HCT116 (cell line): Measurements from ENCODE around the gene PRMT3. TPM values are rescaled to one million over a fixed set of nuclear protein-coding genes. Genes with fewer than 3 reads are reported as not detected.

ENCODE experiments used
- ATAC-seq: fragments of 200-7000 bp; cut with Tn5 transposase; 2 replicates; pipeline ENCODE4 v1.9.1; 2020; ENCODE audit warnings: mild to moderate bottlenecking, moderate library complexity
- BruUV-seq: library from RNA; stranded (reverse); fragments of 400-500 nt; replicated peaks from 2 replicates; lab custom pipeline; 2021; lab: Mats Ljungman, UMichigan
- CTCF ChIA-PET: fragments of 300-600 bp; sonication (Branson Sonifier 250); formaldehyde crosslinking; loops from one replicate; lab custom pipeline; 2021; ENCODE audit warnings: antibody characterized with exemption; lab: Charles Lee
- POLR2A ChIA-PET: fragments of 300-600, 350-600 bp; sonication (Branson Sonifier 250); formaldehyde crosslinking; loops from one replicate; lab custom pipeline; 2021; ENCODE audit warnings: antibody characterized with exemption; lab: Charles Lee
- RAD21 ChIA-PET, 2 experiments: fragments of 300-600 bp; sonication (Branson Sonifier 250); formaldehyde crosslinking; loops; one replicate each; lab custom pipeline; 2023; ENCODE audit warnings: low total read pairs in 2 of 2; ENCODE audit not compliant: uncharacterized antibody in 2 of 2, unreplicated experiment in 2 of 2, low non-redundant PET in 1 of 2; lab: Charles Lee
- DNase-seq: peaks from one replicate; pipeline ENCODE4 v3.0.0-alpha.2; 2010; ENCODE audit warnings: low read depth, low spot score
- H2AFZ ChIP-seq: fragments of 200-600 bp; shearing (Covaris generic), sonication (generic); 2 replicates; pipeline ENCODE4 v1.6.1; 2017; ENCODE audit warnings: low read depth, mixed run types, mixed read lengths, antibody characterized with exemption, low read length; ENCODE audit not compliant: poor library complexity, severe bottlenecking
- H3K27ac ChIP-seq: 2 replicates; pipeline ENCODE4 v1.5.1; 2012; ENCODE audit warnings: low read depth, low read length
- H3K27me3 ChIP-seq: fragments of 200-600 bp; sonication (generic); 2 replicates; pipeline ENCODE4 v1.6.1; 2016; ENCODE audit warnings: mixed run types, low read length, mixed read lengths; ENCODE audit not compliant: insufficient read depth
- H3K36me3 ChIP-seq, 2 experiments: fragments of 200-500 bp in 1 of 2; fragments of 200-600 bp in 1 of 2; sonication (Bioruptor generic) in 1 of 2; sonication (generic) in 1 of 2; 2 replicates each; pipeline versions ENCODE4 v1.5.1 to v1.6.1; 2014 to 2016; ENCODE audit warnings: low read length in 2 of 2, inconsistent platforms in 1 of 2, mixed read lengths in 1 of 2, mixed run types in 1 of 2; ENCODE audit not compliant: insufficient read depth in 2 of 2, control insufficient read depth in 1 of 2
- H3K4me1 ChIP-seq, 2 experiments: fragments of 200-600 bp in 1 of 2; sonication (generic) in 1 of 2; 2 replicates each; pipeline versions ENCODE4 v1.5.1 to v1.6.1; 2012 to 2017; ENCODE audit warnings: low read length in 2 of 2, inconsistent platforms in 1 of 2, mild to moderate bottlenecking in 1 of 2, mixed read lengths in 1 of 2, mixed run types in 1 of 2, moderate library complexity in 1 of 2; ENCODE audit not compliant: insufficient read depth in 2 of 2, control insufficient read depth in 1 of 2
- H3K4me2 ChIP-seq: fragments of 200-600 bp; sonication (generic); 2 replicates; pipeline ENCODE4 v1.6.1; 2017; ENCODE audit warnings: mixed run types, low read length, mixed read lengths
- H3K4me3 ChIP-seq, 2 experiments: fragments of 200-600 bp in 1 of 2; sonication (generic) in 1 of 2; replicated peaks in 1 of 2; 2 replicates each; pipeline ENCODE4 v1.5.1; 2011 to 2016; ENCODE audit warnings: low read length in 2 of 2, control low read depth in 1 of 2, low read depth in 1 of 2, mild to moderate bottlenecking in 1 of 2, mixed read lengths in 1 of 2, mixed run types in 1 of 2
- H3K79me2 ChIP-seq: fragments of 200-600 bp; sonication (generic); 2 replicates; pipeline ENCODE4 v1.6.1; 2017; ENCODE audit warnings: mild to moderate bottlenecking, mixed run types, low read length, moderate library complexity, mixed read lengths; ENCODE audit not compliant: insufficient read depth
- H3K9ac ChIP-seq: fragments of 200-600 bp; sonication (generic); 2 replicates; pipeline ENCODE4 v1.6.1; 2016; ENCODE audit warnings: low read length, mixed read lengths
- H3K9me2 ChIP-seq: fragments of 200-600 bp; sonication (generic), shearing (Covaris generic); 2 replicates; pipeline ENCODE4 v1.6.1; 2017; ENCODE audit warnings: mixed run types, mild to moderate bottlenecking, moderate library complexity; ENCODE audit not compliant: insufficient read depth
- H3K9me3 ChIP-seq, 2 experiments: fragments of 200-500 bp in 1 of 2; fragments of 200-600 bp in 1 of 2; sonication (Bioruptor generic) in 1 of 2; sonication (generic) in 1 of 2; 2 replicates each; pipeline ENCODE4 v1.6.1; 2014 to 2017; ENCODE audit warnings: low read length in 2 of 2, mixed read lengths in 2 of 2, inconsistent platforms in 1 of 2, low read depth in 1 of 2, mild to moderate bottlenecking in 1 of 2, mixed run types in 1 of 2, moderate library complexity in 1 of 2; ENCODE audit not compliant: control insufficient read depth in 1 of 2, insufficient read depth in 1 of 2
- H4K20me1 ChIP-seq: fragments of 200-600 bp; sonication (generic), shearing (Covaris generic); 2 replicates; pipeline ENCODE4 v1.6.1; 2017; ENCODE audit warnings: mixed run types, mild to moderate bottlenecking, moderate library complexity; ENCODE audit not compliant: insufficient read depth
- ATF3 ChIP-seq: IDR thresholded peaks from 2 replicates; pipeline ENCODE4 v1.6.1; 2012
- CBX3 ChIP-seq: IDR thresholded peaks from 2 replicates; pipeline ENCODE4 v1.6.1; 2012; ENCODE audit warnings: low read depth
- CEBPB ChIP-seq: IDR thresholded peaks from 2 replicates; pipeline ENCODE4 v1.6.1; 2012; ENCODE audit warnings: low read depth
- EGR1 ChIP-seq: IDR thresholded peaks from 2 replicates; pipeline ENCODE4 v1.6.1; 2012; ENCODE audit warnings: low read depth
- EZH2 ChIP-seq: fragments of 200-600 bp; sonication (generic); IDR thresholded peaks from 2 replicates; pipeline ENCODE4 v1.6.1; 2017; ENCODE audit warnings: antibody characterized with exemption, mixed run types
- EZH2phosphoT487 ChIP-seq: fragments of 200-600 bp; IDR thresholded peaks from 2 replicates; pipeline ENCODE4 v1.6.1; 2018; ENCODE audit warnings: antibody characterized with exemption, borderline replicate concordance
- POLR2A ChIP-seq: IDR thresholded peaks from 2 replicates; pipeline ENCODE4 v1.7.0; 2011; ENCODE audit warnings: borderline replicate concordance; ENCODE audit not compliant: insufficient read depth, insufficient read length; ENCODE audit errors: extremely low read depth
- RAD21 ChIP-seq: IDR thresholded peaks from 2 replicates; pipeline ENCODE4 v1.6.1; 2012; ENCODE audit warnings: low read depth, mild to moderate bottlenecking
- SIN3A ChIP-seq: IDR thresholded peaks from 2 replicates; pipeline ENCODE4 v1.6.1; 2012; ENCODE audit warnings: low read depth
- SP1 ChIP-seq: IDR thresholded peaks from 2 replicates; pipeline ENCODE4 v1.6.1; 2012; ENCODE audit warnings: low read depth
- SRF ChIP-seq: IDR thresholded peaks from 2 replicates; pipeline ENCODE4 v1.6.1; 2012; ENCODE audit warnings: low read depth
- TCF7L2 ChIP-seq: IDR thresholded peaks from 2 replicates; pipeline ENCODE4 v1.7.0; 2011; ENCODE audit warnings: borderline replicate concordance, inconsistent platforms; ENCODE audit not compliant: insufficient read depth, insufficient read length; ENCODE audit errors: extremely low read depth
- YY1 ChIP-seq: IDR thresholded peaks from 2 replicates; pipeline ENCODE4 v1.6.1; 2011; ENCODE audit warnings: low read length, low read depth, moderate library complexity, mild to moderate bottlenecking; ENCODE audit not compliant: insufficient replicate concordance; ENCODE audit errors: extremely low read depth
- ZBTB33 ChIP-seq: IDR thresholded peaks from 2 replicates; pipeline ENCODE4 v1.6.1; 2011; ENCODE audit warnings: mild to moderate bottlenecking, low read length, moderate library complexity; ENCODE audit not compliant: insufficient replicate concordance; ENCODE audit errors: extremely low read depth
- intact Hi-C: fragments of 100-400 bp; cut with micrococcal nuclease; formaldehyde crosslinking; loops from 2 replicates; pipeline ENCODE4 v1.10.0; 2022
- total RNA-seq: library from RNA; stranded (reverse); gene quantifications from one replicate; pipeline ENCODE4 v1.2.1, GENCODE V29; 2021; ENCODE audit not compliant: unreplicated experiment
- TF ChIP-seq, protein P1 (sequence below), 3 experiments: fragments of 200-600 bp in 1 of 3; sonication (generic) in 1 of 3; IDR thresholded peaks in 2 of 3; conservative IDR thresholded peaks in 1 of 3; 2 replicates each; pipeline ENCODE4 v1.5.1; 2012 to 2017; ENCODE audit warnings: low read depth in 2 of 3, low read length in 2 of 3, antibody characterized with exemption in 1 of 3, borderline replicate concordance in 1 of 3, control low read depth in 1 of 3, mild to moderate bottlenecking in 1 of 3, mixed read lengths in 1 of 3, mixed run types in 1 of 3, moderate library complexity in 1 of 3; ENCODE audit not compliant: insufficient read depth in 1 of 3
- TF ChIP-seq, protein P2 (sequence below): IDR thresholded peaks from 2 replicates; pipeline ENCODE4 v1.6.1; 2012; ENCODE audit warnings: low read depth
- TF ChIP-seq, protein P3 (sequence below): IDR thresholded peaks from 2 replicates; pipeline ENCODE4 v1.6.1; 2012

PRMT3 gene
- total RNA-seq, 1 experiment from 2014 or later, result 24.3 TPM

DNA sequence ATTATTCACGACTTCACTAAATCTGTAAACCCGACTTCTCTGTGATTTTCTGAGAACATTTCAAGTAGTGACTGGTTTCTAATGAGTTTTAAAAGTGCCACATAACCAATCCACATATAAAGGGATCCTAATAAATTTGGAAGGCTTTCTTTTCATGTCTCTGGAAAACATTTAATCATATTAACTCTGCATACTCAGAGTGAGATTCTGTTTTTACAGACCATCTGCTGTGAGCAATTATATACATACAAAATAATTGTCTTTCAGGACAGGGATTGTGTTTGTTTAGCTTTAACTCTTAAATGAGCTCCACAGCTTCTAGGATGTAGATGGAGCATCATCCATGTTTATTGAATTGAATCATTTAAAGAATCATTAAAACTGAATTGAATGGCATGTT, 65.1 kb downstream of the PRMT3 start:
- Histone ChIP-seq H3K9me3 (no peaks in the 10 kb centered on the region), H3K27me3 (no peaks in the 10 kb centered on the region), H4K20me1 (no peaks in the 10 kb centered on the region; the same call in 1 of the 2 replicates), H3K27ac (no peak overlapping the region), H3K9ac (no peak overlapping the region), H3K36me3 (peaks cover 3 to 8% of the 10 kb centered on the region in 2 experiments; a peak in 3 of 4 replicates), H3K4me3 (no peak overlapping the region), H2AFZ (no peak overlapping the region), H3K79me2 (no peaks in the 10 kb centered on the region), H3K4me2 (no peak overlapping the region), H3K9me2 (no peaks in the 10 kb centered on the region), H3K4me1 (no peaks in the 10 kb centered on the region)
- no peak for TF ChIP-seq POLR2A
- no peak for TF ChIP-seq EZH2phosphoT487
- no peak for TF ChIP-seq EZH2
- no peak for TF ChIP-seq ZBTB33
- TF ChIP-seq, protein P1, sequence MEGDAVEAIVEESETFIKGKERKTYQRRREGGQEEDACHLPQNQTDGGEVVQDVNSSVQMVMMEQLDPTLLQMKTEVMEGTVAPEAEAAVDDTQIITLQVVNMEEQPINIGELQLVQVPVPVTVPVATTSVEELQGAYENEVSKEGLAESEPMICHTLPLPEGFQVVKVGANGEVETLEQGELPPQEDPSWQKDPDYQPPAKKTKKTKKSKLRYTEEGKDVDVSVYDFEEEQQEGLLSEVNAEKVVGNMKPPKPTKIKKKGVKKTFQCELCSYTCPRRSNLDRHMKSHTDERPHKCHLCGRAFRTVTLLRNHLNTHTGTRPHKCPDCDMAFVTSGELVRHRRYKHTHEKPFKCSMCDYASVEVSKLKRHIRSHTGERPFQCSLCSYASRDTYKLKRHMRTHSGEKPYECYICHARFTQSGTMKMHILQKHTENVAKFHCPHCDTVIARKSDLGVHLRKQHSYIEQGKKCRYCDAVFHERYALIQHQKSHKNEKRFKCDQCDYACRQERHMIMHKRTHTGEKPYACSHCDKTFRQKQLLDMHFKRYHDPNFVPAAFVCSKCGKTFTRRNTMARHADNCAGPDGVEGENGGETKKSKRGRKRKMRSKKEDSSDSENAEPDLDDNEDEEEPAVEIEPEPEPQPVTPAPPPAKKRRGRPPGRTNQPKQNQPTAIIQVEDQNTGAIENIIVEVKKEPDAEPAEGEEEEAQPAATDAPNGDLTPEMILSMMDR (IDR thresholded peaks at IDR 0.05 in 2 of 3, conservative IDR thresholded peaks at IDR 0.05 in 1 of 3; ENCODE audit: borderline replicate concordance in 1 of 3, insufficient read depth in 1 of 3, low read depth in 2 of 3, low read length in 2 of 3), result no peak
- TF ChIP-seq CEBPB, result no peak
- TF ChIP-seq ATF3, result no peak
- no peak for TF ChIP-seq SIN3A
- TF ChIP-seq, protein P2, sequence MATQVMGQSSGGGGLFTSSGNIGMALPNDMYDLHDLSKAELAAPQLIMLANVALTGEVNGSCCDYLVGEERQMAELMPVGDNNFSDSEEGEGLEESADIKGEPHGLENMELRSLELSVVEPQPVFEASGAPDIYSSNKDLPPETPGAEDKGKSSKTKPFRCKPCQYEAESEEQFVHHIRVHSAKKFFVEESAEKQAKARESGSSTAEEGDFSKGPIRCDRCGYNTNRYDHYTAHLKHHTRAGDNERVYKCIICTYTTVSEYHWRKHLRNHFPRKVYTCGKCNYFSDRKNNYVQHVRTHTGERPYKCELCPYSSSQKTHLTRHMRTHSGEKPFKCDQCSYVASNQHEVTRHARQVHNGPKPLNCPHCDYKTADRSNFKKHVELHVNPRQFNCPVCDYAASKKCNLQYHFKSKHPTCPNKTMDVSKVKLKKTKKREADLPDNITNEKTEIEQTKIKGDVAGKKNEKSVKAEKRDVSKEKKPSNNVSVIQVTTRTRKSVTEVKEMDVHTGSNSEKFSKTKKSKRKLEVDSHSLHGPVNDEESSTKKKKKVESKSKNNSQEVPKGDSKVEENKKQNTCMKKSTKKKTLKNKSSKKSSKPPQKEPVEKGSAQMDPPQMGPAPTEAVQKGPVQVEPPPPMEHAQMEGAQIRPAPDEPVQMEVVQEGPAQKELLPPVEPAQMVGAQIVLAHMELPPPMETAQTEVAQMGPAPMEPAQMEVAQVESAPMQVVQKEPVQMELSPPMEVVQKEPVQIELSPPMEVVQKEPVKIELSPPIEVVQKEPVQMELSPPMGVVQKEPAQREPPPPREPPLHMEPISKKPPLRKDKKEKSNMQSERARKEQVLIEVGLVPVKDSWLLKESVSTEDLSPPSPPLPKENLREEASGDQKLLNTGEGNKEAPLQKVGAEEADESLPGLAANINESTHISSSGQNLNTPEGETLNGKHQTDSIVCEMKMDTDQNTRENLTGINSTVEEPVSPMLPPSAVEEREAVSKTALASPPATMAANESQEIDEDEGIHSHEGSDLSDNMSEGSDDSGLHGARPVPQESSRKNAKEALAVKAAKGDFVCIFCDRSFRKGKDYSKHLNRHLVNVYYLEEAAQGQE, result no peak
- no peak for TF ChIP-seq EGR1
- no peak for TF ChIP-seq RAD21
- TF ChIP-seq, protein P3, sequence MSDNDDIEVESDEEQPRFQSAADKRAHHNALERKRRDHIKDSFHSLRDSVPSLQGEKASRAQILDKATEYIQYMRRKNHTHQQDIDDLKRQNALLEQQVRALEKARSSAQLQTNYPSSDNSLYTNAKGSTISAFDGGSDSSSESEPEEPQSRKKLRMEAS, result no peak
- TF ChIP-seq SRF, result no peak
- TF ChIP-seq SP1, result no peak
- no peak for TF ChIP-seq TCF7L2
- TF ChIP-seq CBX3, result no peak
- TF ChIP-seq YY1, result no peak
- no peak for DNase-seq
- intact Hi-C loops, result no loop called here
- BruUV-seq, result no TSS peak
- no peak for ATAC-seq
- CTCF ChIA-PET, result interaction anchor here (1.2 kb wide), 1 partner anchor 9 kb away, joined by 4 read pairs; no protein-coding TSS in a partner anchor
- RAD21 ChIA-PET, result no interaction called here
- POLR2A ChIA-PET, result no interaction called here
